SU-DHL-6 (cell line): ENCODE results near the gene PLXDC1.
"Not testable (repeated sequence)": the region's sequence is repeated elsewhere in the genome, so short reads cannot be mapped to it uniquely, and the experiment has no call there.

ENCODE experiments used
- H2AFZ ChIP-seq: fragments of 200-600 bp; sonication (generic); 2 replicates; pipeline ENCODE4 v1.6.1; 2014; ENCODE audit warnings: low read depth, mild to moderate bottlenecking, moderate library complexity, mixed read lengths, antibody characterized with exemption, low read length; ENCODE audit not compliant: severe bottlenecking
- H3F3A ChIP-seq: fragments of 200-600 bp; shearing (Covaris generic); 2 replicates; pipeline ENCODE4 v1.6.0; 2016; ENCODE audit warnings: antibody characterized with exemption, mild to moderate bottlenecking; ENCODE audit not compliant: insufficient read depth
- H3K27ac ChIP-seq: fragments of 200-600 bp; sonication (generic); 2 replicates; pipeline ENCODE4 v1.5.1; 2016; ENCODE audit warnings: low read depth, mild to moderate bottlenecking, low read length, moderate library complexity, mixed read lengths
- H3K27me3 ChIP-seq: fragments of 200-600 bp; sonication (generic), shearing (Covaris generic); 2 replicates; pipeline ENCODE4 v1.6.0; 2014; ENCODE audit warnings: mild to moderate bottlenecking, low read length
- H3K36me3 ChIP-seq: fragments of 200-600 bp; sonication (generic); 2 replicates; pipeline ENCODE4 v1.6.1; 2014; ENCODE audit warnings: mild to moderate bottlenecking, low read length, mixed read lengths
- H3K4me2 ChIP-seq: fragments of 300-600, 200-600 bp; shearing (Covaris generic), sonication (generic); 2 replicates; pipeline ENCODE4 v1.6.0; 2014; ENCODE audit warnings: low read length, low read depth, mild to moderate bottlenecking; ENCODE audit not compliant: poor library complexity, severe bottlenecking
- H3K4me3 ChIP-seq: fragments of 200-600 bp; sonication (generic); 2 replicates; pipeline ENCODE4 v1.5.1; 2014; ENCODE audit warnings: antibody characterized with exemption, low read length, mild to moderate bottlenecking, mixed read lengths; ENCODE audit not compliant: insufficient read depth, poor library complexity, severe bottlenecking
- H3K79me2 ChIP-seq: fragments of 200-600 bp; sonication (generic); 2 replicates; pipeline ENCODE4 v1.6.1; 2014; ENCODE audit warnings: mild to moderate bottlenecking, low read length, moderate library complexity; ENCODE audit not compliant: insufficient read depth
- H3K9ac ChIP-seq: fragments of 200-600 bp; sonication (generic); 2 replicates; pipeline ENCODE4 v1.7.0; 2014; ENCODE audit warnings: mild to moderate bottlenecking, low read length
- H3K9me2 ChIP-seq: fragments of 200-600 bp; sonication (generic); replicated peaks from 2 replicates; pipeline ENCODE4 v1.6.1; 2014; ENCODE audit warnings: low read length; ENCODE audit not compliant: insufficient read depth
- H3K9me3 ChIP-seq: fragments of 200-600 bp; sonication (generic); 2 replicates; pipeline ENCODE4 v1.6.1; 2014; ENCODE audit warnings: low read length, mixed read lengths; ENCODE audit not compliant: insufficient read depth
- H4K20me1 ChIP-seq: fragments of 200-600 bp; sonication (generic); 2 replicates; pipeline ENCODE4 v1.6.1; 2014; ENCODE audit warnings: low read depth, mild to moderate bottlenecking, antibody characterized with exemption, low read length, moderate library complexity, mixed read lengths
- EZH2phosphoT487 ChIP-seq: fragments of 200-600 bp; sonication (generic), shearing (Covaris generic); conservative IDR thresholded peaks from 2 replicates; pipeline ENCODE4 v1.6.1; 2018; ENCODE audit warnings: mild to moderate bottlenecking, antibody characterized with exemption, low read length, moderate library complexity, mixed read lengths
- TF ChIP-seq, protein P1 (sequence below): fragments of 200-600 bp; sonication (generic); IDR thresholded peaks from one replicate; pipeline ENCODE4 v1.5.1; 2017; ENCODE audit warnings: antibody characterized with exemption, mild to moderate bottlenecking, low read length, moderate library complexity; ENCODE audit not compliant: insufficient read depth, poor library complexity, severe bottlenecking

The PLXDC1 gene

DNA sequence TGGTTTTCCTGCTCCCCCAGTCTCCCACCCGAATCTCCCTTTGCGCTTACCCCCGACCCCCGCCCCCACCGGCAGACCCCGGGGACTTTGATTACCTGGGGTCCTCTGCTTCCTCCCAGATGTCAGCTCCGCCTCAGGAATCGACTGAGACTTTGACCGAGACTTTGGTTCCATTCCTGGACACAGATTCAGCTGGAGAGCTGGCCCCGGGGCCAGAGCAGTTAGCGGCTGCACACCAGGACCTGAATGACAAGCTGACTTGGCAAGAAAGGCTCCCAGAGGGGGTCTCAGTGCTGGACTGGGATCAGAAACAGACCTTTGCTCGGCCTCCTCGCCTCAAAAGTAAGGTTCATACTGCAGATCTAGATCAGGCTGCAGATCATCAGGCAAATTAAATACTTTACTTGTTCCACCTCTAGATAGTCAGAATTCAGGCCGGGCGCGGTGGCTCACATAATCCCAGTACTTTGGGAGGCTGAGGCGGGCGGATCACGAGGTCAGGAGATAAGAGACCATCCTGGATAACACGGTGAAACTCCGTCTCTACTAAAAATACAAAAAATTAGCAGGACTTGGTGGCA is 123.9 kb downstream of the PLXDC1 start:
- H3K4me3 ChIP-seq: no peak overlapping the region
- H3K9ac ChIP-seq: no peak overlapping the region
- no peaks in the 10 kb centered on the region for H3K27me3 ChIP-seq
- TF ChIP-seq EZH2phosphoT487: no peak
- TF ChIP-seq, protein P1, sequence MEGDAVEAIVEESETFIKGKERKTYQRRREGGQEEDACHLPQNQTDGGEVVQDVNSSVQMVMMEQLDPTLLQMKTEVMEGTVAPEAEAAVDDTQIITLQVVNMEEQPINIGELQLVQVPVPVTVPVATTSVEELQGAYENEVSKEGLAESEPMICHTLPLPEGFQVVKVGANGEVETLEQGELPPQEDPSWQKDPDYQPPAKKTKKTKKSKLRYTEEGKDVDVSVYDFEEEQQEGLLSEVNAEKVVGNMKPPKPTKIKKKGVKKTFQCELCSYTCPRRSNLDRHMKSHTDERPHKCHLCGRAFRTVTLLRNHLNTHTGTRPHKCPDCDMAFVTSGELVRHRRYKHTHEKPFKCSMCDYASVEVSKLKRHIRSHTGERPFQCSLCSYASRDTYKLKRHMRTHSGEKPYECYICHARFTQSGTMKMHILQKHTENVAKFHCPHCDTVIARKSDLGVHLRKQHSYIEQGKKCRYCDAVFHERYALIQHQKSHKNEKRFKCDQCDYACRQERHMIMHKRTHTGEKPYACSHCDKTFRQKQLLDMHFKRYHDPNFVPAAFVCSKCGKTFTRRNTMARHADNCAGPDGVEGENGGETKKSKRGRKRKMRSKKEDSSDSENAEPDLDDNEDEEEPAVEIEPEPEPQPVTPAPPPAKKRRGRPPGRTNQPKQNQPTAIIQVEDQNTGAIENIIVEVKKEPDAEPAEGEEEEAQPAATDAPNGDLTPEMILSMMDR: no peak
- H2AFZ ChIP-seq: no peak overlapping the region
- no peak overlapping the region for H3K27ac ChIP-seq
- no peak overlapping the region for H3K4me2 ChIP-seq
- H3K36me3 ChIP-seq: no peaks in the 10 kb centered on the region
- H4K20me1 ChIP-seq: no peaks in the 10 kb centered on the region
- no peaks in the 10 kb centered on the region for H3K9me3 ChIP-seq
- no peaks in the 10 kb centered on the region for H3K9me2 ChIP-seq
- H3F3A ChIP-seq: no peaks in the 10 kb centered on the region
- H3K79me2 ChIP-seq: no peaks in the 10 kb centered on the region

DNA sequence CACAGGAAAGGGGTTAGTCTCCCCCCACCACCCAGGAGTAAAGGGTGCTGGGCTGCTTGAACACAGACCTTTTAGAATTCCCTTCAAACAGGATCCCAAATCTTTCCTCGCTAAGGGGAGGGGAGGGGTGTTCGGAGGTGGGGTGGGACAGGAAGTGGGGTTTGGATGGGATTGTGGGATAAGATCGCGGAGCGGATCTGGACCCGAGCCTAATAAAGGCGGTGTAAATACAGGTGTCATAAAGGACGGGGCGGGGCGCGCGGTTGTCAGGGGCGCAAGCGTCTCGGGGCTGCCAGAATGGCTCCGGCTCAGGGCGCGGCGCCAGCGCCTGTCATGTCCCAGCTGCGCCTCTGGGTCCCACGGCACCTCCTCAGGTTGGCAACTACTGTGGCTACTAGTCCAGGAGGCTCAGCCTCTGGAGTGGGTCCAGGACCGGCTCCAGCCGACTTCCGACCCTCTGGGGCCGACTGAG is 124.4 kb downstream of the PLXDC1 start:
- Histone ChIP-seq H3K4me3 (no peak overlapping the region), H3K36me3 (no peaks in the 10 kb centered on the region), H3K27me3 (no peaks in the 10 kb centered on the region), H3K9me2 (no peaks in the 10 kb centered on the region), H3K9ac (no peak overlapping the region), H3F3A (no peaks in the 10 kb centered on the region), H4K20me1 (no peaks in the 10 kb centered on the region), H3K27ac (no peak overlapping the region), H3K4me2 (no peak overlapping the region), H3K9me3 (no peaks in the 10 kb centered on the region), H2AFZ (no peak overlapping the region), H3K79me2 (no peaks in the 10 kb centered on the region)
- TF ChIP-seq EZH2phosphoT487: no peak
- TF ChIP-seq, protein P1: no peak

DNA sequence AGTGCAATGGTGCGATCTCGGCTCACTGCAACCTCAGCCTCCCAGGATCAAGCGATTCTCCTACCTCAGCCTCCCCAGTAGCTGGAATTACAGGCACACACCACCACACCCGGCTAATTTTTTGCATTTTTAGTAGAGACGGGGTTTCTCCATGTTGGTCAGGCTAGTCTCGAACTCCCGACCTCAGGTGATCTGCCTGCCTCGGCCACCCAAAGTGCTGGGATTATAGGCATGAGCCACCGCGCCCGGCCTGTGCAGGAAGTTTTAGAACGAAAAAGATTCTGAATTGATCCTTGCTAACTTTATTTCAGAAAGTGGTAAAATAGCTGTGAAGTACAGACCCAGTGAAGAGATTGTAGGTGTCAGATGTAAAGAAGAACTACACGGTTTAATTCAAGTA is 125.1 kb downstream of the PLXDC1 start:
- H3K36me3 ChIP-seq, H3K9ac ChIP-seq, H3K9me2 ChIP-seq, H3K79me2 ChIP-seq, H3K27ac ChIP-seq, H3K9me3 ChIP-seq, H3K4me2 ChIP-seq, H3F3A ChIP-seq, H4K20me1 ChIP-seq, H3K4me3 ChIP-seq, H3K27me3 ChIP-seq, H2AFZ ChIP-seq: not testable (repeated sequence)

DNA sequence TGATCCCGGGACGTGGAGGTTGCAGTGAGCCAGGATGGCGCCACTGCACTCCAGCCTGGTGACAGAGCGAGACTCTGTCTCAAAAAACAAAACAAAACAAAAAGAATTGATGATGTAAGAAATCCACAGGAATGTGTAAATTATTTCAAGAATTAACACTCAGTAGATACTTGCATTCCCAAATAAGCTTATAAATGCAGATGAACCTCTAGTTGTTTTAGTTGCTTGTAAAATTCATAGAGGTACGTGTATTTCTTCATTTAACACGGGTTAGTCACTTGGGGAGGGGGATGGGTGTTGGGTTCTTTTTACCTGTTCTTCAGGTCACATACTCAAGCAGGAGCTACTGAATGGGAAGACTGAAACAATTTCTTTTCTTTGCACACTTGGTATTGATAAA is 128.5 kb downstream of the PLXDC1 start:
- Histone ChIP-seq H4K20me1 (no peaks in the 10 kb centered on the region), H2AFZ (no peak overlapping the region), H3K27ac (no peak overlapping the region), H3F3A (no peaks in the 10 kb centered on the region), H3K4me3 (no peak overlapping the region), H3K36me3 (no peaks in the 10 kb centered on the region), H3K9me2 (no peaks in the 10 kb centered on the region), H3K9me3 (no peaks in the 10 kb centered on the region), H3K4me2 (no peak overlapping the region), H3K9ac (no peak overlapping the region), H3K27me3 (no peaks in the 10 kb centered on the region), H3K79me2 (no peaks in the 10 kb centered on the region)
- TF ChIP-seq, protein P1: no peak
- TF ChIP-seq EZH2phosphoT487: no peak

DNA sequence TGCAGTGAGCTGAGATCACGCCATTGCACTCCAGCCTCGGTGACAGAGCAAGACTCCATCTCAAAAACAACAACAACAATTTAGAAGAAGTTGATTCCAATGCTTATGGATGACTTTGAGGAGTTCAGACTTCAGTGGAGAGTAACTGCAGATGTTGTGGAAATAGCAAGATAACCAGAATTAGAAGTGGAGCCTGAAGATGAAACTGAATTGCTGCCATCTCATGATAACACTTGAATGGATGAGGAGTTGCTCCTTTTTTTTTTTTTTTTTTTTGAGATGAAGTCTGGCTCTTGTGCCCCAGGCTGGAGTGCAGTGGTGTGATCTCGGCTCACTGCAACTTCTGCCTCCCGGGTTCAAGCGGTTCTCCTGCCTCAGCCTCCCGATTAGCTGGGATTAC is 131.4 kb downstream of the PLXDC1 start:
- H3K9me2 ChIP-seq, H2AFZ ChIP-seq, H4K20me1 ChIP-seq, H3K4me2 ChIP-seq, H3K36me3 ChIP-seq, H3K4me3 ChIP-seq, H3K9me3 ChIP-seq, H3K27me3 ChIP-seq, H3K9ac ChIP-seq, H3F3A ChIP-seq, H3K27ac ChIP-seq, H3K79me2 ChIP-seq: not testable (repeated sequence)
